GM23338 (cell line): ENCODE data around the gene NEMP2. TPM values are rescaled to one million over a fixed set of nuclear protein-coding genes. Genes with fewer than 3 reads are reported as not detected.

ENCODE experiments used
- ATAC-seq: fragments of 200-7000 bp; cut with Tn5 transposase; 3 replicates; pipeline ENCODE4 v1.9.1; 2020
- DNase-seq: peaks from one replicate; pipeline ENCODE4 v3.0.0-alpha.2; 2015; ENCODE audit warnings: low spot score
- H2AFZ ChIP-seq: fragments of 200-600 bp; sonication (generic); 2 replicates; pipeline ENCODE4 v1.8.0; 2016; ENCODE audit warnings: antibody characterized with exemption, mild to moderate bottlenecking, moderate library complexity
- H3F3A ChIP-seq: fragments of 200-600 bp; sonication (generic); replicated peaks from 2 replicates; pipeline ENCODE4 v1.8.0; 2017; ENCODE audit warnings: antibody characterized with exemption, mixed run types, low read depth
- H3K27ac ChIP-seq: fragments of 200-600 bp; sonication (generic); 2 replicates; pipeline ENCODE4 v1.6.1; 2016; ENCODE audit warnings: low read depth
- H3K27me3 ChIP-seq: fragments of 200-600 bp; sonication (generic); 2 replicates; pipeline ENCODE4 v1.8.0; 2016; ENCODE audit warnings: mild to moderate bottlenecking, mixed run types, moderate library complexity; ENCODE audit not compliant: insufficient read depth
- H3K36me3 ChIP-seq: fragments of 200-600 bp; sonication (generic); 2 replicates; pipeline ENCODE4 v1.8.0; 2016; ENCODE audit warnings: mild to moderate bottlenecking; ENCODE audit not compliant: insufficient read depth
- H3K4me1 ChIP-seq: fragments of 200-600 bp; sonication (generic); 2 replicates; pipeline ENCODE4 v1.8.0; 2016; ENCODE audit warnings: mild to moderate bottlenecking, moderate library complexity; ENCODE audit not compliant: insufficient read depth
- H3K4me2 ChIP-seq: fragments of 200-600 bp; sonication (generic); 2 replicates; pipeline ENCODE4 v1.7.1; 2017; ENCODE audit warnings: mixed run types
- H3K4me3 ChIP-seq: fragments of 200-600 bp; sonication (generic); 2 replicates; pipeline ENCODE4 v1.6.1; 2016; ENCODE audit warnings: mixed run types
- H3K79me2 ChIP-seq: fragments of 200-600 bp; sonication (generic); replicated peaks from 2 replicates; pipeline ENCODE4 v1.8.0; 2017; ENCODE audit warnings: mild to moderate bottlenecking; ENCODE audit not compliant: insufficient read depth
- H3K9me2 ChIP-seq: fragments of 200-600 bp; sonication (generic); 2 replicates; pipeline ENCODE4 v1.8.0; 2017; ENCODE audit not compliant: insufficient read depth
- H4K20me1 ChIP-seq: fragments of 200-600 bp; sonication (generic); replicated peaks from 2 replicates; pipeline ENCODE4 v1.8.0; 2017; ENCODE audit warnings: mild to moderate bottlenecking; ENCODE audit not compliant: insufficient read depth
- H3K27ac Mint-ChIP-seq: 2 replicates; pipeline ENCODE4 v1.8.0; 2020; ENCODE audit warnings: inconsistent platforms, mild to moderate bottlenecking, moderate library complexity, mixed read lengths
- H3K27me3 Mint-ChIP-seq: 3 replicates; pipeline ENCODE4 v1.8.0; 2022; ENCODE audit warnings: low read depth, mild to moderate bottlenecking, moderate library complexity, mixed read lengths, inconsistent platforms; ENCODE audit not compliant: insufficient read depth, poor library complexity
- H3K36me3 Mint-ChIP-seq: 3 replicates; pipeline ENCODE4 v1.8.0; 2021; ENCODE audit warnings: low read depth, mild to moderate bottlenecking, inconsistent platforms, moderate library complexity, mixed read lengths
- H3K4me1 Mint-ChIP-seq: 3 replicates; pipeline ENCODE4 v1.8.0; 2020; ENCODE audit warnings: mild to moderate bottlenecking, inconsistent platforms, mixed read lengths
- H3K4me3 Mint-ChIP-seq: 3 replicates; pipeline ENCODE4 v1.8.0; 2021; ENCODE audit warnings: moderate library complexity, mild to moderate bottlenecking, inconsistent platforms, mixed read lengths
- H3K9me3 Mint-ChIP-seq: 3 replicates; pipeline ENCODE4 v1.8.0; 2020; ENCODE audit warnings: moderate library complexity, mild to moderate bottlenecking, inconsistent platforms, mixed read lengths
- CREB1 ChIP-seq: fragments of 250-450 bp; sonication (Bioruptor Pico); IDR thresholded peaks from 2 replicates; pipeline ENCODE4 v1.5.0; 2020; ENCODE audit warnings: low read depth, mild to moderate bottlenecking, moderate library complexity
- EZH2 ChIP-seq: fragments of 200-600 bp; sonication (generic); IDR thresholded peaks from one replicate; pipeline ENCODE4 v1.8.0; 2017; ENCODE audit warnings: antibody characterized with exemption, mild to moderate bottlenecking, low read depth; ENCODE audit not compliant: unreplicated experiment
- EZH2phosphoT487 ChIP-seq: fragments of 200-600 bp; sonication (generic); IDR thresholded peaks from one replicate; pipeline ENCODE4 v1.8.1; 2018; ENCODE audit warnings: antibody characterized with exemption; ENCODE audit not compliant: unreplicated experiment
- JUNB ChIP-seq: IDR thresholded peaks from one replicate; pipeline ENCODE4 v1.6.1; 2016; ENCODE audit warnings: antibody characterized with exemption; ENCODE audit not compliant: unreplicated experiment
- NANOG ChIP-seq: IDR thresholded peaks from 2 replicates; pipeline ENCODE4 v1.6.1; 2016; ENCODE audit warnings: antibody characterized with exemption, borderline replicate concordance
- POLR2AphosphoS5 ChIP-seq: IDR thresholded peaks from 2 replicates; pipeline ENCODE4 v1.6.1; 2016; ENCODE audit warnings: antibody characterized with exemption, low read depth
- REST ChIP-seq: IDR thresholded peaks from one replicate; pipeline ENCODE4 v1.6.1; 2018; ENCODE audit warnings: antibody characterized with exemption; ENCODE audit not compliant: unreplicated experiment
- STAT1 ChIP-seq: IDR thresholded peaks from one replicate; pipeline ENCODE4 v1.6.1; 2016; ENCODE audit warnings: antibody characterized with exemption; ENCODE audit not compliant: unreplicated experiment
- ZNF114 ChIP-seq: fragments of 250-450 bp; sonication (Bioruptor Pico); IDR thresholded peaks from 2 replicates; pipeline ENCODE4 v1.5.0; 2020; ENCODE audit warnings: mild to moderate bottlenecking, moderate library complexity
- ZNF331 ChIP-seq: fragments of 250-450 bp; sonication (Bioruptor Pico); IDR thresholded peaks from 2 replicates; pipeline ENCODE4 v1.5.0; 2020; ENCODE audit warnings: low read depth, mild to moderate bottlenecking, moderate library complexity
- ZNF462 ChIP-seq: fragments of 250-450 bp; sonication (Bioruptor Pico); IDR thresholded peaks from 2 replicates; pipeline ENCODE4 v1.5.0; 2020; ENCODE audit warnings: mild to moderate bottlenecking, moderate library complexity
- polyA plus RNA-seq: library from polyadenylated mRNA; unstranded; fragments of >200 nt; fragmentation: Nextera tagmentation; extraction: Ambion mirVana; gene quantifications from 2 replicates; pipeline ENCODE4 v1.2.1, GENCODE V29; 2016
- total RNA-seq: library from RNA; depleted of rRNA; stranded (reverse); fragments of >200 nt; shearing (Covaris generic); gene quantifications from 2 replicates; pipeline ENCODE4 v1.2.3, GENCODE V29; 2014
- TF ChIP-seq, protein P1 (sequence below): IDR thresholded peaks from 2 replicates; pipeline ENCODE4 v1.6.1; 2016; ENCODE audit warnings: antibody characterized with exemption
- TF ChIP-seq, protein P2 (sequence below), 2 experiments: fragments of 200-600 bp in 1 of 2; sonication (generic) in 1 of 2; conservative IDR thresholded peaks; 2 replicates each; pipeline versions ENCODE4 v1.5.1 to v1.6.1; 2016 to 2017; ENCODE audit warnings: antibody characterized with exemption in 2 of 2, low read depth in 2 of 2, mild to moderate bottlenecking in 2 of 2, moderate library complexity in 1 of 2

The NEMP2 gene
- total and polyA plus RNA-seq, 2 experiments from 2014 or later: 1.2 to 4.0 TPM

- Mint-ChIP-seq H3K9me3 (no peaks in the 10 kb centered on the region), H3K27me3 (no peaks in the 10 kb centered on the region), H3K36me3 (no peaks in the 10 kb centered on the region), H3K27ac (no peak overlapping the region), H3K4me3 (no peak overlapping the region), H3K4me1 (peaks cover 7% of the 10 kb centered on the region; the same call in 2 of the 3 replicates)
- Histone ChIP-seq H3K4me2 (no peak overlapping the region), H4K20me1 (no peaks in the 10 kb centered on the region), H3K4me3 (no peak overlapping the region), H2AFZ (no peak overlapping the region), H3K36me3 (no peaks in the 10 kb centered on the region), H3K79me2 (no peaks in the 10 kb centered on the region), H3K27me3 (no peaks in the 10 kb centered on the region), H3K4me1 (no peaks in the 10 kb centered on the region), H3K27ac (no peak overlapping the region), H3F3A (no peaks in the 10 kb centered on the region), H3K9me2 (no peaks in the 10 kb centered on the region)
- ATAC-seq (no peak), DNase-seq (no peak)
- TF ChIP-seq ZNF462 (CRISPR knock-in tag) (no peak), JUNB (no peak), EZH2 (no peak), ZNF331 (no peak), NANOG (no peak), ZNF114 (no peak), POLR2AphosphoS5 (no peak), EZH2phosphoT487 (no peak), STAT1 (no peak), CREB1 (CRISPR knock-in tag) (no peak), REST (no peak)
- TF ChIP-seq, protein P1, sequence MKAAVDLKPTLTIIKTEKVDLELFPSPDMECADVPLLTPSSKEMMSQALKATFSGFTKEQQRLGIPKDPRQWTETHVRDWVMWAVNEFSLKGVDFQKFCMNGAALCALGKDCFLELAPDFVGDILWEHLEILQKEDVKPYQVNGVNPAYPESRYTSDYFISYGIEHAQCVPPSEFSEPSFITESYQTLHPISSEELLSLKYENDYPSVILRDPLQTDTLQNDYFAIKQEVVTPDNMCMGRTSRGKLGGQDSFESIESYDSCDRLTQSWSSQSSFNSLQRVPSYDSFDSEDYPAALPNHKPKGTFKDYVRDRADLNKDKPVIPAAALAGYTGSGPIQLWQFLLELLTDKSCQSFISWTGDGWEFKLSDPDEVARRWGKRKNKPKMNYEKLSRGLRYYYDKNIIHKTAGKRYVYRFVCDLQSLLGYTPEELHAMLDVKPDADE: no peak
- TF ChIP-seq, protein P2, sequence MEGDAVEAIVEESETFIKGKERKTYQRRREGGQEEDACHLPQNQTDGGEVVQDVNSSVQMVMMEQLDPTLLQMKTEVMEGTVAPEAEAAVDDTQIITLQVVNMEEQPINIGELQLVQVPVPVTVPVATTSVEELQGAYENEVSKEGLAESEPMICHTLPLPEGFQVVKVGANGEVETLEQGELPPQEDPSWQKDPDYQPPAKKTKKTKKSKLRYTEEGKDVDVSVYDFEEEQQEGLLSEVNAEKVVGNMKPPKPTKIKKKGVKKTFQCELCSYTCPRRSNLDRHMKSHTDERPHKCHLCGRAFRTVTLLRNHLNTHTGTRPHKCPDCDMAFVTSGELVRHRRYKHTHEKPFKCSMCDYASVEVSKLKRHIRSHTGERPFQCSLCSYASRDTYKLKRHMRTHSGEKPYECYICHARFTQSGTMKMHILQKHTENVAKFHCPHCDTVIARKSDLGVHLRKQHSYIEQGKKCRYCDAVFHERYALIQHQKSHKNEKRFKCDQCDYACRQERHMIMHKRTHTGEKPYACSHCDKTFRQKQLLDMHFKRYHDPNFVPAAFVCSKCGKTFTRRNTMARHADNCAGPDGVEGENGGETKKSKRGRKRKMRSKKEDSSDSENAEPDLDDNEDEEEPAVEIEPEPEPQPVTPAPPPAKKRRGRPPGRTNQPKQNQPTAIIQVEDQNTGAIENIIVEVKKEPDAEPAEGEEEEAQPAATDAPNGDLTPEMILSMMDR (conservative IDR thresholded peaks at IDR 0.05; ENCODE audit: low read depth in 2 of 2): no peak
Observed at GRCh38 chr2:190519975-190520767, 14.4 kb downstream of the NEMP2 start.
